CD8-positive, alpha-beta memory T cell (primary cell): ENCODE results near the gene HLA-E. TPM values are rescaled to one million over a fixed set of nuclear protein-coding genes. Genes with fewer than 3 reads are reported as not detected.
A peak's percentile ranks its signal among the peaks of the same experiment; 100 is the strongest.
"Not testable (repeated sequence)": the region's sequence is repeated elsewhere in the genome, so short reads cannot be mapped to it uniquely, and the experiment has no call there.

Experiments used
- CTCF ChIA-PET: fragments of 350-600 bp; sonication (Branson Sonifier 250); formaldehyde crosslinking; loops from one replicate; lab custom pipeline; 2021; ENCODE audit warnings: antibody characterized with exemption; lab: Charles Lee
- POLR2A ChIA-PET: fragments of 350-600 bp; sonication (Branson Sonifier 250); formaldehyde crosslinking; loops from one replicate; lab custom pipeline; 2021; ENCODE audit warnings: antibody characterized with exemption; lab: Charles Lee
- DNase-seq, 5 donors: peaks; one replicate each; pipeline versions ENCODE4 v3.0.0 to v3.0.0-alpha.2; 2020 to 2022; ENCODE audit warnings: mixed read lengths in 1 of 5
- H3K27ac ChIP-seq: one replicate; pipeline ENCODE4 v1.7.0; 2013; ENCODE audit warnings: low read depth, mild to moderate bottlenecking, low read length, moderate library complexity
- H3K27me3 ChIP-seq: 2 replicates; pipeline ENCODE4 v1.7.0; 2013; ENCODE audit warnings: low read length, mild to moderate bottlenecking; ENCODE audit not compliant: insufficient read depth, poor library complexity, severe bottlenecking
- H3K36me3 ChIP-seq: 2 replicates; pipeline ENCODE4 v1.7.0; 2013; ENCODE audit warnings: mild to moderate bottlenecking, low read length, moderate library complexity; ENCODE audit not compliant: insufficient read depth
- H3K4me1 ChIP-seq: 2 replicates; pipeline ENCODE4 v1.7.0; 2013; ENCODE audit warnings: mild to moderate bottlenecking, low read length, moderate library complexity; ENCODE audit not compliant: insufficient read depth
- H3K4me3 ChIP-seq: 2 replicates; pipeline ENCODE4 v1.7.0; 2013; ENCODE audit warnings: mild to moderate bottlenecking, low read length
- H3K9me3 ChIP-seq: 2 replicates; pipeline ENCODE4 v1.7.0; 2013; ENCODE audit warnings: mild to moderate bottlenecking, low read length
- H3K27ac Mint-ChIP-seq, 8 donors: one replicate each; pipeline ENCODE4 v1.8.0; 2020 to 2021; ENCODE audit warnings: mixed read lengths in 8 of 8, mild to moderate bottlenecking in 6 of 8, inconsistent platforms in 3 of 8, moderate library complexity in 3 of 8
- H3K27me3 Mint-ChIP-seq, 2 donors: one replicate each; pipeline ENCODE4 v1.8.0; 2020 to 2021; ENCODE audit warnings: mixed read lengths in 2 of 2, mild to moderate bottlenecking in 1 of 2, moderate library complexity in 1 of 2
- H3K36me3 Mint-ChIP-seq, 3 donors: one replicate each; pipeline ENCODE4 v1.8.0; 2020 to 2021; ENCODE audit warnings: mixed read lengths in 3 of 3, inconsistent platforms in 1 of 3, mild to moderate bottlenecking in 1 of 3
- H3K4me1 Mint-ChIP-seq, 3 donors: one replicate each; pipeline ENCODE4 v1.8.0; 2020 to 2021; ENCODE audit warnings: mixed read lengths in 3 of 3, inconsistent platforms in 1 of 3, mild to moderate bottlenecking in 1 of 3
- H3K4me3 Mint-ChIP-seq, 7 donors: one replicate each; pipeline ENCODE4 v1.8.0; 2020 to 2021; ENCODE audit warnings: mixed read lengths in 7 of 7, mild to moderate bottlenecking in 6 of 7, moderate library complexity in 4 of 7, inconsistent platforms in 2 of 7
- H3K9me3 Mint-ChIP-seq, 5 donors: one replicate each; pipeline ENCODE4 v1.8.0; 2020 to 2022; ENCODE audit warnings: mixed read lengths in 5 of 5, mild to moderate bottlenecking in 3 of 5, moderate library complexity in 2 of 5, inconsistent platforms in 1 of 5
- polyA plus RNA-seq: library from polyadenylated mRNA; unstranded; fragments of 300-500 nt; fragmentation: Illumina TruSeq; gene quantifications from one replicate; pipeline ENCODE4 v1.2.3, GENCODE V29; 2021
- total RNA-seq, 2 experiments: library from RNA; stranded (reverse); gene quantifications; one replicate each; pipeline ENCODE4 v1.2.3, GENCODE V29; 2021

The HLA-E gene
- total and polyA plus RNA-seq, 3 experiments from 2014 or later: 502 to 2,881 (median 511) TPM

- H3K27ac ChIP-seq: peak overlapping the region; percentile 32
- H3K27me3 ChIP-seq, H3K9me3 Mint-ChIP-seq, H3K9me3 ChIP-seq, DNase-seq, H3K27me3 Mint-ChIP-seq: not testable (repeated sequence)
- peak overlapping the region; percentile 78 to 100 (median 98) for H3K27ac Mint-ChIP-seq
- peaks cover 49% of the 10 kb centered on the region for H3K36me3 ChIP-seq
- peak overlapping the region; percentile 93 to 100 (median 99) for H3K4me3 Mint-ChIP-seq
- H3K36me3 Mint-ChIP-seq: peaks cover 29 to 51% (median 39%) of the 10 kb centered on the region in 3 donors
- POLR2A ChIA-PET: interaction anchor here (1.1 to 8.2 kb wide), 12 partner anchors 10 to 126 kb away, joined by 3 to 94 read pairs (median 9); partner anchors contain the start of genes ABCF1, MRPS18B and PPP1R10
- H3K4me1 Mint-ChIP-seq: peaks cover 59 to 75% (median 60%) of the 10 kb centered on the region in 3 donors
- H3K4me1 ChIP-seq: peaks cover 62% of the 10 kb centered on the region
- CTCF ChIA-PET: interaction anchor here (0.9 to 7.3 kb wide), 7 partner anchors 8 to 63 kb away, joined by 3 to 73 read pairs (median 14); no protein-coding TSS in a partner anchor
- H3K4me3 ChIP-seq: peak overlapping the region; percentile 99
Observed at GRCh38 chr6:30491291-30491953, 2.1 kb downstream of the HLA-E start.

- H3K4me3 ChIP-seq: peak overlapping the region; percentile 99
- no peaks in the 10 kb centered on the region for H3K9me3 ChIP-seq
- H3K36me3 ChIP-seq: peaks cover 49% of the 10 kb centered on the region
- H3K27ac ChIP-seq: peak overlapping the region; percentile 18
- peaks cover 29 to 51% (median 39%) of the 10 kb centered on the region in 3 donors for H3K36me3 Mint-ChIP-seq
- H3K27ac Mint-ChIP-seq: peak overlapping the region; percentile 78 to 99 (median 98)
- H3K4me1 Mint-ChIP-seq: peaks cover 66 to 84% (median 68%) of the 10 kb centered on the region in 3 donors
- peaks cover 0 to 2% (median 0%) of the 10 kb centered on the region in 5 donors for H3K9me3 Mint-ChIP-seq
- no peaks in the 10 kb centered on the region for H3K27me3 ChIP-seq
- CTCF ChIA-PET: interaction anchor here (0.8 to 7.3 kb wide), 12 partner anchors 8 to 238 kb away, joined by 3 to 73 read pairs (median 8); partner anchors contain the start of gene ABCF1
- peaks cover 0 to 5% of the 10 kb centered on the region in 2 donors for H3K27me3 Mint-ChIP-seq
- POLR2A ChIA-PET: interaction anchor here (0.6 to 8.2 kb wide), 17 partner anchors 9 to 193 kb away, joined by 3 to 94 read pairs (median 5); partner anchors contain the start of genes ABCF1, MRPS18B and PPP1R10
- peak in 2 of 5 donors; percentile 21 to 38 for DNase-seq
- peaks cover 63% of the 10 kb centered on the region for H3K4me1 ChIP-seq
- peak overlapping the region; percentile 93 to 100 (median 99) for H3K4me3 Mint-ChIP-seq
Observed at GRCh38 chr6:30491991-30492952, 3.0 kb downstream of the HLA-E start.

- Histone ChIP-seq H3K27ac (no peak overlapping the region), H3K4me3 (peak overlapping the region; percentile 44), H3K9me3 (no peaks in the 10 kb centered on the region), H3K36me3 (peaks cover 49% of the 10 kb centered on the region), H3K27me3 (no peaks in the 10 kb centered on the region), H3K4me1 (peaks cover 61% of the 10 kb centered on the region)
- H3K27ac Mint-ChIP-seq: peak overlapping the region; percentile 66 to 96 (median 89)
- peaks cover 63 to 83% (median 65%) of the 10 kb centered on the region in 3 donors for H3K4me1 Mint-ChIP-seq
- H3K9me3 Mint-ChIP-seq: peaks cover 0 to 2% (median 0%) of the 10 kb centered on the region in 5 donors
- peaks cover 0 to 5% of the 10 kb centered on the region in 2 donors for H3K27me3 Mint-ChIP-seq
- ChIA-PET POLR2A (interaction anchor here (0.5 to 8.2 kb wide), 15 partner anchors 11 to 603 kb away, joined by 3 to 94 read pairs (median 4); partner anchors contain the start of genes MDC1, MRPS18B and PRR3), CTCF (interaction anchor here (0.8 to 7.3 kb wide), 18 partner anchors 8 to 237 kb away, joined by 3 to 73 read pairs (median 4); partner anchors contain the start of gene ABCF1)
- peak in 4 of 5 donors; percentile 29 to 62 (median 48) for DNase-seq
- peak overlapping the region; percentile 93 to 100 (median 99) for H3K4me3 Mint-ChIP-seq
- peaks cover 29 to 51% (median 39%) of the 10 kb centered on the region in 3 donors for H3K36me3 Mint-ChIP-seq
Observed at GRCh38 chr6:30493643-30494250, 4.4 kb downstream of the HLA-E start.

GRCh38 chr6:30494291-30494861, 5.1 kb downstream of the HLA-E start:
- peaks cover 29 to 49% (median 36%) of the 10 kb centered on the region in 3 donors for H3K36me3 Mint-ChIP-seq
- Histone ChIP-seq H3K27ac (no peak overlapping the region), H3K4me1 (peaks cover 61% of the 10 kb centered on the region), H3K27me3 (no peaks in the 10 kb centered on the region), H3K4me3 (peak overlapping the region; percentile 44), H3K36me3 (peaks cover 49% of the 10 kb centered on the region), H3K9me3 (no peaks in the 10 kb centered on the region)
- H3K27ac Mint-ChIP-seq: peak overlapping the region; percentile 22 to 96 (median 85)
- DNase-seq: peak in 2 of 5 donors; percentile 35 to 45
- peaks cover 58 to 78% (median 60%) of the 10 kb centered on the region in 3 donors for H3K4me1 Mint-ChIP-seq
- POLR2A ChIA-PET: interaction anchor here (0.5 to 8.2 kb wide), 12 partner anchors 10 to 603 kb away, joined by 3 to 94 read pairs (median 6); partner anchors contain the start of genes MRPS18B and PRR3
- peak overlapping the region; percentile 93 to 100 (median 99) for H3K4me3 Mint-ChIP-seq
- H3K27me3 Mint-ChIP-seq: peaks cover 0 to 4% of the 10 kb centered on the region in 2 donors
- peaks cover 0 to under 1% (median 0%) of the 10 kb centered on the region in 5 donors for H3K9me3 Mint-ChIP-seq
- CTCF ChIA-PET: interaction anchor here (0.6 to 7.3 kb wide), 14 partner anchors 10 to 236 kb away, joined by 3 to 73 read pairs (median 4); no protein-coding TSS in a partner anchor

GRCh38 chr6:30495060-30495459, 5.8 kb downstream of the HLA-E start:
- ChIA-PET POLR2A (interaction anchor here (0.6 to 8.2 kb wide), 7 partner anchors 9 to 47 kb away, joined by 3 to 94 read pairs (median 5); no protein-coding TSS in a partner anchor), CTCF (interaction anchor here (1.3 to 7.3 kb wide), 2 partner anchors 36 to 40 kb away, joined by 4 to 73 read pairs; no protein-coding TSS in a partner anchor)
- not testable (repeated sequence) for H3K9me3 ChIP-seq, H3K4me3 ChIP-seq, DNase-seq, H3K27me3 Mint-ChIP-seq, H3K27ac ChIP-seq, H3K9me3 Mint-ChIP-seq, H3K27me3 ChIP-seq
- Mint-ChIP-seq H3K4me3 (peak overlapping the region; percentile 8 to 100 (median 82)), H3K27ac (peak overlapping the region; percentile 34 to 96 (median 85)), H3K4me1 (peaks cover 62 to 83% (median 62%) of the 10 kb centered on the region in 3 donors), H3K36me3 (peaks cover 28 to 43% (median 35%) of the 10 kb centered on the region in 3 donors)
- Histone ChIP-seq H3K4me1 (peaks cover 63% of the 10 kb centered on the region), H3K36me3 (peaks cover 43% of the 10 kb centered on the region)

GRCh38 chr6:30495993-30496392, 6.7 kb downstream of the HLA-E start:
- H3K4me1 ChIP-seq: peaks cover 65% of the 10 kb centered on the region
- H3K36me3 Mint-ChIP-seq: peaks cover 19 to 33% (median 27%) of the 10 kb centered on the region in 3 donors
- peak overlapping the region in 1 of 7 donors; percentile 22 for H3K4me3 Mint-ChIP-seq
- no peaks in the 10 kb centered on the region for H3K9me3 ChIP-seq
- ChIA-PET POLR2A (interaction anchor here (1.1 to 8.2 kb wide), 6 partner anchors 9 to 46 kb away, joined by 3 to 94 read pairs (median 4); no protein-coding TSS in a partner anchor), CTCF (interaction anchor here (0.9 to 7.3 kb wide), 8 partner anchors 12 to 101 kb away, joined by 3 to 73 read pairs (median 4); no protein-coding TSS in a partner anchor)
- peak overlapping the region; percentile 44 for H3K27ac ChIP-seq
- H3K27me3 Mint-ChIP-seq: no peaks in the 10 kb centered on the region
- no peak for DNase-seq
- H3K4me3 ChIP-seq: no peak overlapping the region
- peaks cover 33% of the 10 kb centered on the region for H3K36me3 ChIP-seq
- H3K27ac Mint-ChIP-seq: peak overlapping the region in 6 of 8 donors; percentile 0 to 93 (median 71)
- H3K27me3 ChIP-seq: no peaks in the 10 kb centered on the region
- H3K4me1 Mint-ChIP-seq: peaks cover 69 to 86% (median 71%) of the 10 kb centered on the region in 3 donors
- H3K9me3 Mint-ChIP-seq: peaks cover 0 to 2% (median 0%) of the 10 kb centered on the region in 5 donors
